Measurements from ENCODE around the gene COBL. TPM values are rescaled to one million over a fixed set of nuclear protein-coding genes. Genes with fewer than 3 reads are reported as not detected.

The COBL gene
- total and polyA plus RNA-seq, 2 of the 8 experiments (the other 6 are each of a cell fraction or from before 2014, with no cell fraction given), result 13.8 to 40.4 TPM

- Histone ChIP-seq H3K4me3 (ENCODE audit: extremely low read depth in 1 of 4, insufficient read depth in 2 of 4, low read depth in 3 of 4, low read length in 4 of 4) (no peak overlapping the region), H3K4me1 (replicated peaks in 1 of 4; ENCODE audit: control insufficient read depth in 3 of 4, insufficient read depth in 4 of 4, low read length in 3 of 4) (peaks cover 0 to 6% (median 2%) of the 10 kb centered on the region in 4 experiments; a peak in 4 of 7 replicates), H3K79me2 (ENCODE audit: control insufficient read depth in 1 of 2, insufficient read depth in 2 of 2, low read length in 2 of 2) (no peaks in the 10 kb centered on the region), H3K14ac (ENCODE audit: insufficient read length) (no peak overlapping the region), H3K9me3 (ENCODE audit: insufficient read depth in 2 of 2, low read depth in 1 of 2, low read length in 1 of 2) (no peaks in the 10 kb centered on the region), H2BK120ac (replicated peaks; ENCODE audit: low read depth, low read length) (no peak overlapping the region), H2BK15ac (ENCODE audit: low read length) (no peak overlapping the region), H3K79me1 (ENCODE audit: low read depth, low read length) (no peaks in the 10 kb centered on the region), H3K18ac (ENCODE audit: extremely low read depth, low read length) (no peak overlapping the region), H3K56ac (replicated peaks; ENCODE audit: insufficient read length, low read depth, low read length) (no peak overlapping the region), H4K5ac (ENCODE audit: insufficient read length, low read depth, low read length) (no peak overlapping the region), H3K9ac (replicated peaks in 1 of 4; ENCODE audit: extremely low read depth in 1 of 4, low read depth in 3 of 4, low read length in 3 of 4) (no peak overlapping the region), H2AFZ (ENCODE audit: low read length) (no peak overlapping the region), H3K23ac (ENCODE audit: insufficient read length) (no peak overlapping the region), H3K36me3 (ENCODE audit: control insufficient read depth in 2 of 4, insufficient read depth in 4 of 4, low read length in 3 of 4) (peaks cover 0 to 29% (median 7%) of the 10 kb centered on the region in 4 experiments; a peak in 6 of 8 replicates), H4K91ac (replicated peaks; ENCODE audit: insufficient read length, low read length) (no peak overlapping the region), H3K4ac (replicated peaks; ENCODE audit: insufficient read length, low read depth, low read length) (no peak overlapping the region), H2BK5ac (ENCODE audit: low read depth, low read length) (no peak overlapping the region), H2BK12ac (ENCODE audit: low read depth, low read length) (no peak overlapping the region), H3K27me3 (replicated peaks in 1 of 4; ENCODE audit: control insufficient read depth in 3 of 4, extremely low read depth in 1 of 4, insufficient read depth in 3 of 4, low read length in 3 of 4) (no peaks in the 10 kb centered on the region), H2AK5ac (ENCODE audit: low read depth, low read length) (no peak overlapping the region), H2BK20ac (ENCODE audit: low read length) (no peak overlapping the region), H4K8ac (ENCODE audit: extremely low read depth, insufficient read depth, low read length) (no peak overlapping the region), H3K23me2 (ENCODE audit: low read depth, low read length) (no peaks in the 10 kb centered on the region), H3K27ac (ENCODE audit: low read depth, low read length) (no peak overlapping the region), H3K4me2 (ENCODE audit: insufficient read depth in 1 of 2, low read depth in 2 of 2, low read length in 2 of 2) (no peak overlapping the region), H4K20me1 (replicated peaks in 1 of 2; ENCODE audit: control insufficient read depth in 1 of 2, insufficient read depth in 2 of 2, low read length in 2 of 2) (no peaks in the 10 kb centered on the region)
- 81% methylated on average over 4 of the region's 4 CpGs; no CpG with 5 or more reads in 1 of the 2 experiments for WGBS, 2 experiments (ENCODE audit: extremely low coverage in 1 of 2, insufficient coverage in 1 of 2, insufficient read length in 1 of 2, insufficient replicate concordance in 2 of 2, low coverage in 1 of 2, low lambda C conversion rate in 2 of 2, missing lambda C conversion rate in 1 of 2)
- TF ChIP-seq USF2 (IDR thresholded peaks at IDR 0.05; ENCODE audit: low read length) (no peak), SUZ12 (IDR thresholded peaks at IDR 0.05; ENCODE audit: low read length) (no peak), CREB1 (IDR thresholded peaks at IDR 0.05) (no peak), RNF2 (IDR thresholded peaks at IDR 0.05; ENCODE audit: borderline replicate concordance, low read depth, low read length, missing control alignments, poor library complexity, severe bottlenecking) (no peak), PHF8 (conservative IDR thresholded peaks at IDR 0.05; ENCODE audit: low read depth, low read length) (no peak), CHD2 (IDR thresholded peaks at IDR 0.05; ENCODE audit: low read length) (no peak), MAFK (IDR thresholded peaks at IDR 0.05; ENCODE audit: low read depth, low read length) (no peak), NANOG (IDR thresholded peaks at IDR 0.05; ENCODE audit: insufficient read depth, low read depth, low read length, poor library complexity, severe bottlenecking) (no peak), KDM5A (IDR thresholded peaks at IDR 0.05; ENCODE audit: low read length) (no peak)
- DNase-seq (ENCODE audit: low read depth in 1 of 2, low spot score in 2 of 2) (no peak), FAIRE-seq (no peak)
- ChIA-PET CTCF (ENCODE audit: partially characterized antibody) (interaction anchor here (0.9 to 1.2 kb wide), 2 partner anchors 111 to 434 kb away, joined by 3 read pairs; no protein-coding TSS in a partner anchor), POLR2A (ENCODE audit: partially characterized antibody) (interaction anchor here (1.3 kb wide), 1 partner anchor 9 kb away, joined by 3 read pairs; no protein-coding TSS in a partner anchor)
These were observed 286.9 kb downstream of the COBL start for GRCh38 chr7:51029701-51030191.
